NCI-H345 treated with DMSO at 0.1 percent for 48 hours (cell line): Measurements from ENCODE around the gene ESRP2.

ENCODE experiments used
- DNase-seq: peaks from one replicate; lab custom pipeline; 2025; ENCODE audit not compliant: unreplicated experiment; lab: John Stamatoyannopoulos, UW

The ESRP2 gene

GRCh38 chr16:68242085-68242484, 6.2 kb upstream of the ESRP2 start:
- DNase-seq, result no peak

DNA sequence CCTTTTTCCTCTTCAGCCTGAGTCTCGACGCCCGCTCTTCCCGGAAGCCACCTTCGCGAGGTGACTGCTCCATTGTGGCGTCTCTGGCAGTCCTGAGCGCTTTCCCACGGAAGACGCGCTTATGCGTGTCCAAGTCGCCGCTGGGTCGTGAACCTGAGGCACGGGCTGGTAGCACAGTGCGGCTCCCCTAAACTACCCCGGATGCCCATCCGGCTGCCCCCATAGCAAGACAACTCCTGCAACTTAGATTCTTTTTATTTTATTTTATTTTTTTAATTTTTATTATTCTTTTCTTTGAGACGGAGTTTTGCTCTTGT, 2.1 kb upstream of the ESRP2 start:
- DNase-seq, result no peak

DNA sequence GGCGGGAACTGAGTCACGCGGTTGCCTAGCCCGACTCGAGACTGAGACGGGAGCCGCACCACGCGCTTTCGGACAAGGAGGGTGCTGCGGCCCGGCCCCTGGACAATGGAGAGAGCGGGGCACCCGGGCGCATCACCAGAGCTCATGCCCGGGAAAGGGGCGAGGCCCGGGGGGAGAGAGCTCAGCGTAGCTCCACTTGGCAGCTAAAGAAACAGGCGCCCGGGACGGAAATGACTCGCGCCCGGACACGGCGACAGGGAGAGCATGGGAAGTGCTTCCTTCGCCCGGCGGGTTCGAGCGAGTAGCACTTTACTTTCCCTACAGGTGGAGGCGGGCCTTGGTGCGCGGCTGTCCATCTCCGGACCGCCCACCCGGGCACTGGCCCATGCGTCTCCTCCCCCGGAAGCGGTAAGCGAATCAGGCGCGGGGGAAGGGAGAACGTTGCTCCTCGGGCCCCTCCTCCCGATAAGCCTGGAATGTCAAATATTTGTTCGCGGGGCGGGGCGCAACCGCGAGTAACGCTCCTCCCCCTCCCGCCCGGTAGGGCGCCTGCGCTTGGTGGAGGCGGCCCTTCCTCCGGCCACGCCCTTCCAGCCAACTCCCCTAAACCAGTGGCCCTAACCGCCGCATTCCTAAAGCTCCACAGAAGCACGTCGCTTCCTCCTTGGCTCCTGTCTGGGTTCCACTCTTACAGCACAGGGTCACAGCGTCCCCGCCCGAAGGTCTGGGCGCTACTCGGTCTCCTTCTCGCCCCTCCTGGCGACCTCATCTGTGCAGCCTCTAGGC, 1.5 kb upstream of the ESRP2 start:
- peak; percentile 83 for DNase-seq

DNA sequence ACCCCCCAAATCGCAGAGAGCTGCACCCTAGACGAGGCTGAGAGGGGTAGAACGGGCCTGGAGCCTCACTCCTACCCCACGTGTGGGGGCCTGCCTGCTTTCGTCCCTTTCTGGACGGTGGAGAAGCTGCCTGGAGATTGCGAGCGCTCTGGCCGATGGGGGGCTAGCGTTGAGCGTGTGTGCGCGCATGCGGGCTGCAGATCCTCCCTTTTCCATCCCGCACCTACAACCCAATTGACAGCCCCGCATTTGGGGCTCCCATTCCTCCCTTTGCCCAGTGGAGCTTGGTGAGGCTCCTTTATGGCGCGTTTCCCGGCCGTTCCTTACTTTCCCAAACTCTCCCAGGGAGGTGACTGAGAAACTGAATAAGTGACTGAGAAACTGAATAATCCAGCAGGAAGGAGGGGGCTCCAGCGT, 907 bp upstream of the ESRP2 start:
- no peak for DNase-seq

- peak; percentile 33 for DNase-seq
These were observed 354 bp upstream of the ESRP2 start for GRCh38 chr16:68236137-68236825.

DNA sequence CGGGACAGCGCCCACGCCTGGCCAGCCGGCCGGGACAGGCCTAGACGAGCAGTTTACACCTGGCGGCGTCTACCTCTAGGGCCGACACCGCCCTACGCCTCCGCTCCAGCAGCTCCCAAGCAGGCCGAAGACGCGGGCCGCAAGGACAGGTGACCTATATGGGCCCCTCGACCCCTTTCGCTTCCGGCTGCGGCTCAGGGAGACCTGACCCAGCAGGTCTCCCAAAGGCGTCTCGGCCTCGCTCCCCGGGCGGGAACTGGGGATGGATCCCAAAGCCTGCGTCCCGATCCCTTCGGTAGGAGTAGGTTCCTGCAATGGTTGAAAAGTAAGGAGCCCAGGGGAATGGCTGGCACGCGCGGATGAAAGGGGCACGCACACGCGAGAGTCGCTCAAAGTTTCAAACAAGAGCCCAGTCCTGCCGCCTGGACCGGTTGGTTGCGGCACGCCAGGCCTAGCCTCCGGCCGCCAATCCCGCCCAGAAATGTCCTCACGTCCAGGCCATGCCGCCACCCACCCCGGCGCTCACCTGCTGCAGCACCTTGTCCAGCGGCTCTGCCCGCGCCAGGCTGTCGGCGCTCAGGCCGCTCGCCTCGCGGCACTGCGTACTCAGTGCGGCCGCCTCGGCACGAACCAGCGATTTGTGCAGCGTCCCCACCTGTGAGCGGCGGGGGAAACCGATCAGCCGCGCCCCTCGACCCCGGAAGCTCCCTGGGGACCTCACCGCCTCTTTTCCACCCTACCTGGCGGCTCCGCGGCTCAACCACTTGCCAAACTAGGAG, 630 bp downstream of the ESRP2 start:
- DNase-seq, result peak; percentile 2

DNA sequence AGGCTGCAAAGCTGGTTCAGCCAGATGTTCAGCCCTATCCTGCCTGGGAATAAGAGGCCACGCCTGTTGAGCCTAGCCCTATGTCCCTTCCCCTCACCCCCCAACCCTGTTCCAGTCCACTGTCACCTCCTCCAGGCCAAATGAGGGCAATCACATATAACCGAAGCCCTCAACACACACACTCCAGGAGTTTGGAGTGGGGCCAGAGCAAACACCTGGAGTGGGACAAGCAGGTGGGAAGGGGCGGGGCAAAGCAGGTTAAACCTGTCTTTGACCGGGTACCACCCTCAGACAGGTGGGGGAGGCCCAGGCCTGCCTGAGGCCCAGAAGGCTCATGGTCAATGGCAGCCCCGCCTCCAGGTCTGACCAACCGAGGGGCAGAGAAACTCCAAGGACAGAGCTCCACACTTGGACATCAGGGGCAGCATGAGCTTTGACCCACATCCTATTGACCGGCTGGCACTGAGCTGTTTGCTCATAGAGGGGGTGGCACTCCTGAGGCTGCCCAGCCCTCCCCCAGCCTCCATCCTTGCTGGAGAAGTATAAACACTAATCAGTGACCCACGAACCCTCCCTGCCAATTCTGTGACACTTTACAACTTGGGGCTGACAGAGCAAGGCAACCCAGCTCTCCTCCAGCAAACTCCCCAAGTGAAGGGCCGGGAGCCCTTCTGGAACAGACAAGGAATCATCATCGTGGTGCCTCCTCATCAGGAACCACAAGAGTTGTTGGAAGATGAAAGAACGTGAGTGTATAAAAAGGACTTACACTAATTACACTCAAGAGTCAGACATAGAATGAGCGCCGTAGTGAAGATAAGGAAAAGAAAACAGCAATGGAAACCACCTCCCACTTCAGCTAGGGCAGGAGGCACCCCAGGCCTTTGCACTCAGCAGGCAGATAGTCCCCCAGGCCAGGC, 1.5 kb downstream of the ESRP2 start:
- DNase-seq, result peak; percentile 47

DNA sequence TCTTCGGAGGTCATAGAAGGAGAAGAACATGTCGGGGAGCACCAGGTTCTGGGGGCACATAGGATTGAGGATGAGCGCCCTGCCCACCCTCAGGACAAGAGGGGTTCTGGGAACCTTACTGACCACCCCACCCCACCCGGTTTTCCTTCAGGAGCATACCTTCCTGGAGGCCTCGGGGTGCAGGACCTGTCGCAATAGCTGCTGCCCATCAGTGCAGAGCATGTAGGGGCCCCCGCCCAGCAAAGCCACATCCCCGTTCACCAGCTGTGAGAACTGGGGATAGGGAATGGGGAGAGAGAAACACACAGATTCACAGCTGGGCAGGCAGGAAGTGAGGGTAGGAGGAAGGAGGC, 2.1 kb downstream of the ESRP2 start:
- no peak for DNase-seq

DNA sequence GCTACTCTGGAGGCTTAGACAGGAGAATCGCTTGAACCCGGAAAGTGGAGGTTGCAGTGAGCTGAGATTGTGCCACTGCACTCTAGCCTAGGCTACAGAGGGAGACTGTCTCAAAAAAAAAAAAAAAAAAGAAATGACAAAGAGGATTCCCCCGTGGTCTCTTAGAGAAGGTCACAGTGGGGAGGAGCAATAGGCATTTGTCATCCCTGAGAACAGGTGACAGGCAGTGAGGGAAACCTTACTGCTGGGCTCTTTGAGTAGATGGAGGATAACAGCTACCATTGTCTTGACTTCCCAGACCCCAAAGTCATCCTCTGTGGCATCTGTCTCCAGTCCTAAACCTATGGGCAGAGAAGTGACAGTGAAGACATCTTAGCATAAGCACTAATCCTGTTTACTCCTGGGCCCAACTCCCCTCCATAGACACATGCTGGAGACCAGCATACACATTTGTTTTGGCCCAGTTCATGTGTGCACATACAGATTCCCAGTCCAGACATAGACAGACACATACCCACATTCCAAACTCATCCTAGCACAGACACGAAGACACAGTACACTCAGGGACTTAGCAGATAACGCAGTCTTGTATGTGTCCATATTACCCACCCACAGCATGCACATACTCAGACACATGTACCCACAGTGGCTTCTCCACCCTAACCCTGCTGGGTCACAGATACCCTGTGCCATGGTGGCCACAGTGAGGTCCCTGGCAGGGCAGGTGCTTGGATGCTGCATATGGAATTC, 2.7 kb downstream of the ESRP2 start:
- no peak for DNase-seq

DNA sequence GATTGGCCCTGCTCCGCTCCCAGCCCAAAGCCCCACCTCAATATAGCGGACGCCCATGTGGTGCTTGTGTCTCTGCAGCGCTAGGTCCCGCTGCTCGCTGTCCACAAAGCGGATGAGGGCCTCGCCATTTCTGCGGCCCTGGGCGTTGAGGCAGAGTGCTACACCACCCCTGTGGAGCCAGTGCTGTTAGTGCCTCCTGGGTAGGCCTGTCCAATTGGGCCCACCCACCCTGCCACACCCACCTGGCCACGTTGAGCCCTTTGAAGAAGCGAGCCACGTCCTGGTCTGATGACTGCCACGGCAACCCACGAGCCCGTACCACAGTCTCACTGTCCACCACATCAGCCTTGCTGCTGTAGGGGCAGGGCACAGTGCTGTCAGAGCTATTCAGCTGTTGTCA, 3.6 kb downstream of the ESRP2 start:
- DNase-seq, result no peak

- DNase-seq, result no peak
These were observed 4.4 kb downstream of the ESRP2 start for GRCh38 chr16:68231384-68232136.

DNA sequence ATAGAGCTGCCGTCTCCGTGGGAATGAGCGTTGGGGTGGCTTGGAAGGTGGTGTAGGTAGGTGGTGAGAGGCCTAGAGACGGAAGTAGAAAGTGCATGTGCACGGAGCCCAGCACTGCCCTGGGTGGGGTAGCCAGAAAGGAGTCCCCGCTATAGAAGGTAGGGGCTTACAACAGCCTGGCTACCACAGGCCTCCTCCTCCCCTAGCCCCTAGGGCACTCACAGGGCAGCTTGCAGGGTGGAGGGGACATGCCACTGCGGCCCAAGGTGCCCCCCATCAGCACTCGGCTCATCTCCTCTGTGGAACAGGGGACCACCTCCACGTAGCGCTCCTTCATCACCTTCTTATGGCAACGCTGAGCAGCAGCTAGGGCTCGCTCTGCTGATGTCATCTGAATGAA, 5.0 kb downstream of the ESRP2 start:
- no peak for DNase-seq

DNA sequence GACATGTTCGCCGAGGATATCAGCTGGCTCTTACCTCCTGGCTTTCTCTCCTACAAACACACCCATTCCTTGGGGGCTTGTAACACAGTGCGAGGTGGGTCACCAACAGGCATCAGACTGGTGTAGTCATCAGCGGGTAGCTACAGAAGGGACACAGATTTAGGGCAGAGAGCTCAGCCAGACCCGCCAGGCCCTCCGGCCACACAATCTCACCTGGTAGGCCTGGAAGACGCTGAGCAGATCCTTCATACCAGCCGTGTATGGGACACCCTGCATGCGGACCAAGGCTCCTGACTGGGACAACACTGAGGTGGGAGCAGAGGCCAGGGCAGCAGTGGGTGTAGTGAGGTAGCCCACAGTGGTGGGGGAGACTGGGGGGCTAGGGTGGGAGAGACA, 5.8 kb downstream of the ESRP2 start:
- no peak for DNase-seq

- DNase-seq, result no peak
These were observed 6.3 kb downstream of the ESRP2 start for GRCh38 chr16:68229431-68230175.

DNA sequence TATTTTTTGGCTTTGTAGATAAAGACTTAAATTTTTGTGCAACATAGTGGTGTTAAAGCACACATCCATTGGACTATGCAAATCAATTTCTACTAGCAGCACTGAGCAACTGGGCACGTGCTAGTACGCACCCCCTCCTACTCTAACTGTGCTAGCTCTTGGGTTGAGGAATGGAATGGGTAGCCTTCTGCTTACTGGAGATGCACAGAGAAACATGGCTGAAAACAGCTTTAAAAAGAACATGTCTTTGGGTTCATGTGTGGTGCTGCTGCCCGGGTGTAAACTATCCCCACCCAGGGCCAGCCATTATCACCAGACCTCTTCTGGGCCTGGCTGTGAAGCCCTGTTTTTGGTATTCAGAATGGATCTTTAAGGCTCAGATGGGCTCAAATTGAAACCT, 7.3 kb downstream of the ESRP2 start:
- no peak for DNase-seq

- no peak for DNase-seq
These were observed 7.9 kb downstream of the ESRP2 start for GRCh38 chr16:68227850-68228553.

DNA sequence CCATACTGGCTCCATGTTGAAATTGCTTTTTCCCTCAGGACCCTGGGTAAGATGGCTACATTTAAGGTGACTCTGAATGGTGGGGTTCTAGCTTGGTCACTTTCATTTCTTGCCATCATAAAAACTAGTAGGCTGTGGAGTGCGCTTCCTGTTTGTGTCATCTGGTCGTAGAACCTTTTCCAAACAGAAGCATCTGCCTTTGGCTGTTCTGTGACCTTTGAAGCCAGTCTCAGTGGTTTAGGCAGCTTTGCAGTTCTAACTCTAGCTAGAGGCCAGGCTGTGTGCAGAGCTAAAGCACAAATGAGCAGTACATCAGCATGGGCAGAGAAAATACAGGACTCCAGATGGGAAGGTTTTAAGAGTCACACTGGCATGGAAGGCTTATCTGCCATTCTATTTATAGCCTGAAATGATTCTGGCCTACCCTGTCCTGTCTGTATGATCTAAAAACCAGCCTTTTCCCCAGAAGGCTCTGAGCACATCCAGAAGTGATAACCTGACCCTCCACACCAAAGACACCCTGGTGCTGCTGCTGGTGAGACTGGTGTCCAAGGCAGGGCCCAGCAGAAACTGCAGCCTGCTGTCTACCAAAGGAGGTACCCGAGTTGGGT, 8.6 kb downstream of the ESRP2 start:
- DNase-seq, result no peak

DNA sequence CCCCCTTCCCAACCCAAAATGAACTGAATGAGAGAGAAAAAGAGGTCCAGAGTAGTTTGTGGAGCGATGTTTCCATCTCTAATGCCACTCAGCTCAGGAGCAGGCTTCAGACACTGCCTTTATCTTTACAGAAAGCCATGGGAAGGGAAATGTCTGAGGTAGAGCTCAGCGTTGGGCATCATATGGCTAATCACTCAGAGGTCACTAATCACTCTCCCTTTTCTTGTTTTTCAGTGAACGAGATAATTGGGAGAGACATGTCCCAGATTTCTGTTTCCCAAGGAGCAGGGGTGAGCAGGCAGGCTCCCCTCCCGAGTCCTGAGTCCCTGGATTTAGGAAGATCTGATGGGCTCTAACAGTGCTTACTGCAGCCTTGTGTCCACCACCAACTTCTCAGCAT, 9.8 kb downstream of the ESRP2 start:
- DNase-seq, result no peak
